GM18868 (cell line): ENCODE measurements around the gene MBLAC2.

Experiments
- ATAC-seq: cut with Tn5 transposase; IDR thresholded peaks from one replicate; pipeline ENCODE4 v1.9.1; 2021; ENCODE audit warnings: mild to moderate bottlenecking, moderate library complexity; ENCODE audit not compliant: unreplicated experiment

Gene MBLAC2

DNA sequence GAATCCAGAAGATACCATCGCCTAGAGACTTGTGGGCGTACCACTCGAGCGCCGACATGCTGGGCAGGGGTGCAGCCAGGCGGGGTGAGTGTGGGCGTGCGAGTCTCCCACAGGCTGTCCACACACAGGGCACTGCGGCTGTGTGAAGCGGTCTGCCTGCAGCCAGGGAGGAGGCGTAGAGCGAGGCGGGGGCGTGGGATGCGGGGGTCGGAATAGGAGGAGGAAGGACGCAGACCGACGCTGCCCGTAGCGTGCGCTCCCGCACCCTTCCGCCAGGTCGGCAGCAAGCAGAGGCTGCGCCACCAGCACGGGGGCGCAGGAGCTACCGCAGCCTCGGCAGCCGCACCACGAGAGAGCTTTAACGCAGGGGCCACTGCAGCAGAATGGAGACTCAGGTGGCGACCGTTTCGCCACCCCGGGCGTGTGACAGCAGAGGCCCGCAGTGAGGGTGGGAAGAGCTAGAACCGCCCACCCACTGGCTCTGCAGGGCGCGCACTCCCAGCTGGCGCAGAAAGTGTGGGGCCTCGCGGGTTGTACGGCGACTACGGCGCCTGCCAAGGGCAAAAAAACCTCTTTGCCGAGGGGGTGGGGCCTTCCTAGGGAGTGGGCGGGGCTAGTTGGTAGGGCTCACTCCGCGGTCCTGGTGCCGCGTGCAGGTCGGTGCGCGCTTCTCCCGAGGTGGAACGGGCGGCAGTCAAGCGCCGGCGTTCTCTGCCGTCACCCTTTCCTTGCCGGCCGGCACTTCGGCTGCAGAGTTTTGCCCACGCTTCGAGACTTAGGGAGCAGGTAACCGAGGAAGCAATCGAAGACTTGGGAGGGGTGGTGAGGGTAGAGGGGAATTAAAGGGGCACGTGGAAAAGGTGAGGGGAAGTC, at the start of gene MBLAC2, which contains the start of gene POLR3G:
Gene MBLAC2, minus strand, starts transcription at position 537 of the 873 bp plus-strand sequence. Its CDS starts 479 bp downstream, at position 58.
Gene POLR3G, plus strand, starts transcription at position 630 of the 873 bp plus-strand sequence. CDS start 10,704 bp downstream, outside the sequence.
- ATAC-seq = peak; percentile 83

DNA sequence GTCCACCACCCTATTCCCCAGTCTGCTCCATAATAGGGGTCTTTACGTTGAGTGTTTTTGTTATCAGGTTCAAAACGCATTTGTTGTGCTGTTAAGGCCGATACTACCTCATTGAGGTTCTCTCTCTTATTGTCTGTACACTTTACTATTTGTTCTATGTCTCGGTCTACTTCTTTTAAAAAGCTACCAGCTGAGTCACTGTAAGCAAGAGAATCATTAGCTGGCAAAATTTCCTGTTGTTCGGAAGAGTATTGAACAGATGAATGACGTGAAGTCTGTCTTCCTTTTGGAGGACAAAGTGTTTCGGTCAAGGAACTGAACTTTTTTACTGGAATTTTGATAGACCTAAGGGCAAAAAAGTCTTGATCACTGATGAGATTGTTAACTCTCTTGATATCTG, 44.5 kb upstream of the MBLAC2 start:
- ATAC-seq = no peak

DNA sequence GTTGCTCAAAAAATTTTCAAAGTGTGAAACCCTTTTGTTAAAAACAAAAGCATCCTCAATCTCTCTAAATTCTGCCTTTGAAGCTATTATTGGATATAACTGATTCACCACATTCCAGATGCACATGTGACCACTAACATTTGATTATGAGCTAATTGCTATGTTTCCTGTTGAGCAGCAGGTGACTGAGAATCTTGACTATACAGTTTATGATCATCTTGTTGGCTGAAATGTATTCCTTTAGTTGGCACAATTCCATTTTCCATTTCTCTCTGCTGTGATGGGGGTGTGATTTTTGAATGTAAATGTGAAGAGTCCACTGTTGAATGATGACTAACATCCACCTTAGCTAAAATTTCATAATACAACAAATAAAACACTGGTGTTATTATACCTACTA, 44.1 kb upstream of the MBLAC2 start:
- ATAC-seq = no peak

DNA sequence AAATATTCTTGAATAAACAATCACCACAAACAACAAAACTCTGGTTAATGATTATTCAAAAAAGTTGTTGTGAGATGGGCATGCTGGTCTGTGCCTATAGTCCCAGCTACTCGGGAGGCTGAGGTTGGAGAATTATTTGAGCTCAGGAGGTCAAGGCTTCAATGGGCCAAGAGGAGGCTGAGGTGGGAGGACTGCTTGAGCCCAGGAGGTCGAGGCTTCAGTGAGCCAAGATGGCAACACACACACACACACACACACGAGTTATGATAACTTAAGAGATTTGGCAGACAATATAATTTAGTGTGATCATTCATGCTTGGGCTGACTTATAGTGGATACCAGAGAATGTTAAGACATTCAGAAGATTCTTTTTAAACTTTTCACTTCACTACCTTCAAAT, 39.9 kb upstream of the MBLAC2 start:
- no peak for ATAC-seq

DNA sequence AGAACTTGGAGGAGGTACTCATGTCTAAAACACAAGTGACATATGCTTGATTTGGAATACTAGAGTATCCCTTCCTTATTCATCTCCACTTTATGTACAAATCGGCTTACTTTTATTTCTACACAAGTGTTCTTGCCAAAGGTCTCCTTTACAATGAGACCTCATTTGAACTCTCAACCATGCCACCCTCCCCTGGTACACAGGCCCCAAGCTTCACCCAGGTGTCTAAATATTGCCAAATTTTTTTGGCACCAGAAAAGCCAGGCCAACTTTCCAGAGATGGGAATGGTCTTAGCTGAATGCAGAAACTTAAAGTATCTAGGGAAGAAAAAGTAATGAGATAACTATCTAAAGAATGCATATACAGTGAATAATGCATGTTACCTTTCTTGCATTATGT, 35.9 kb upstream of the MBLAC2 start:
- ATAC-seq = no peak

DNA sequence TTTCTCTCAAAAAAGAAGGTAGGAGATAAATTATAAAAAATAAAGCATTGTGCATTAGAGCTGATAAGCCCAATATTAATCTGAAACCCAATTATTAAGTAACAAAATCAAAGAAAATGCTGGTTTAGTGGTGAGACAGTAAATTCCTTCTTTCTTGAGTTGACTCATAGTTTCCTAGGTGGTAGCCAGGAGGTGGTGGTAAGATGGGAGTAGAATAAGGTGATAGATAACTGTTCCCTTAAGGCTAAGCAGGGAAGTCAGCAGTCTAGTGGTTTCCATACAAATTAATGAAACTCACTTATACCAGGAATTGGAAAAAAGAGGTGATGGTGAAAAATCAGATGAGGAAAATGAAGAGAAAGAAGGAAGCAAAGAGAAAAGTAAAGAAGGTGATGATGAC, 31.6 kb upstream of the MBLAC2 start:
- no peak for ATAC-seq

DNA sequence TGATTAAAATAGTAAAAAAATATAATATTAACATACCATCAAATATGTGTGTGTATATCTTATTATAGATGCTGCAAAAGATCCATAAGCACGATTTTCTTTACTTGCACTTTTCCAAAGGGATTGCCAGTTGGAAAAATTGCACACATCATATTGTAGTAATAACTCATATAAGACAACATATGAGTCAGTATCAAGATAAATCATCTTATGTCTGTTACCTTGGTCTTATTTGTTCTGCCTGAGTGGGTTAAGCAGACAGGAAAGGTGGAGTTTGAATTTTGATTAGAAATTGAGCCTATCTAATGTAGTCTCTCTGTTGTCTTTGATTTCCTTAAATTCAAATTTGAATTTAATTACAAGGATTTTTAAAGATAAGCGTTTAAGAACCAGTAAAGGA, 30.2 kb upstream of the MBLAC2 start:
- no peak for ATAC-seq

DNA sequence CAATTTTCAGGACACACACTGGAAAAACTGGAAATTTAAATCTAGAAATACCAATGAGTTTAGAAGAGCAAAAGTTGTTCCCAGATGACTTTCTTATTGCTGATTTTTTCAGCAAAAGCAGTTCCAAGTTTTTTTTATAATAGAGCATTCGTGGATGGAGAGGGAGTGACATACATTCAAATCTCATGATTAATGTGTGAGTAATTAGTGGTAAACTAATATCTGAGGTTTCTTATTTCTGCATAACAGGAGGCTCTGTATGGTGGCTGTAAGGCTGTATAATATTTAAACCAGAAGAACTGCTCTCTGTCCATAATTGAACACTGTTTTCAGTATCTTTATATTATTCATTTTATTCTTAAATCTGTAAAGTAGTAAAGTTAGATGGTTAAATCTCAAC, 29.0 kb upstream of the MBLAC2 start:
- no peak for ATAC-seq

DNA sequence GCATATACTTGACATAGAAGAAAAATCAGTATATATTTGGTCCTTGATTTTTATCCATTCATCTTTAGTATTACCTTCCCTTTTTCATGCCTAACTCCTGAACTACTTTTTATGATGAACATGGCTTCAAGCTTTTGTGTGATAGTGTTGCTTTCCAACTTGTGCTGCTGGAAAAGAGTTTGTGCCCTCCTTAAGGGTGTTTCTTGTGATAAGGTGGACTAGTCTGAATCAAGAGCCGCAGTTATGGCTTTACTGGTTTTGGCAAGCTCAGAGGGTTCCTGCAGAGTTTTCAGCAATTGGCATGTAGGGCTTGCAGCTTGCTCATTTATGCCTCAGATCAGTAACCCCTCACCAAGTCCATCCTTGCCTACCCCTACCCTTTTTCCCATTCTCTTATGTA, 20.6 kb upstream of the MBLAC2 start:
- ATAC-seq = no peak

DNA sequence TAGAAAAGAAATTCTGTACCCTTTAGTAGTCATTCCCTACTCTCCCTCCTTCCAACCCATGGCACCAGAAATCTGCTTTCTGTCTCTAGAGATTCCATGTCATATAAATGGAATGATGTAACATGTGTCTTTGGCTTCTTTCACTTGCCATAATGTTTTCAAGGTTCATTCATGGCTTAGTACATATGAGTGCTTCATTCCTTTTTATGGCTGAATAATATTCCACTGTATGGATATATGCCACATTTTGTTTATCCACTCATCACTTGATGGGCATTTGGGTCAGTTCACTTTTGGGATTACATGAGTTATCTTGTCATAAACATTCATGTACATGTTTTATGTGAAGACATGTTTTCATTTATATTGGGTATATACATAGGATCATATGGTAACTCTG, 19.5 kb upstream of the MBLAC2 start:
- ATAC-seq = no peak

DNA sequence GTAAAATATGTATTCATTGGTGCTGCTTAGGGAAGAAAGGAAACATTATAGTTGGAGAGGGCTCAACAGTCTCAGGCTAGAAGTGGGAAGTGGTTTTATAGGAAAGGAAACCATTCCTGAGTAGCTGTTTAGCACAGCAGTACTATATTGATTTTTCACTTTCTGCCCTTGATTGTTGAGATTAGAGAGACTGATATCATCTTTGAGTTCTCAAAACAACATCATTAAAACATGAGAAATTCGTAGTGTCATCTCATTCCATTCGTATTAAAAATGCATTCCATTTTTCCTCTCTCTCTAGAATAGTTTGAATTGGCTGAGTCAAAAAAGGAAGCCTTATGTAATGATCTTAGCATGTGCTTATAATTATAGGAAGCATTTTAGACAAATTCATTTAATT, 14.2 kb upstream of the MBLAC2 start:
- ATAC-seq = no peak

DNA sequence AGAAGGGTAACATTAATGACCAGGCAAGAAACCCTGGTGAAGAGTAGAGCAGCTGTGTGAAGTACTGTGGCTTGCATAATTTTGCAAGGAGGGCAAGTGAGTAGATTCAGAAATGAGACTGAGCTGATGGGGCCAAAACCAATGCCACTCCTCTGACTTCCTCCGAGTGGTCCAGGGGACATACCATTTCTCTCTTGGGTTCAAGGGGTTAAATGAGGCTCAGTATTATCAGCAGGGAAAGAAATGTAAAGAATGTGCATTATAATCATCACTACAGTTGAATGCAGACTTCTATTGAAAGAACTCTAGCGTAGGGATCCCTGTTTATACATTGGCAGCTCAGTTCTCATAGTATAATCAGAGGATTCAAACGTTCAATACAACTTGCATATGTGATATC, 10.0 kb upstream of the MBLAC2 start:
- no peak for ATAC-seq

DNA sequence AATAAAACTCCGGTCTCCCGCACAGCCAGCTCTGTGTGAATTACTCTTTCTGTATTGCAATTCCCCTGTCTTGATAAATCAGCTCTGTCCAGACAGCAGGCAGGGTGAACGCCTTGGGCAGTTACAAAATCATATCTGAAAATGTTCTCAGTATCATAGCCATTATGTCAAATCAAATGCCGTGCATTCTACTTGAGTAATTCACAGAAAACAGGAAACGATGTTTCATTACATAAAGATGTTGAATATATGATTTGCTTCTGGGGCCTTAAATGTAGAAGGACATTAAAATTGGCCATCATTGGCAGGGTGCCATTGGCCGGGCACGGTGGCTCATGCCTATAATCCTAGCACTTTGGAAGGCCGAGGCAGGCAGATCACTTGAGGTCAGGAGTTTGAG, 8.6 kb upstream of the MBLAC2 start:
- no peak for ATAC-seq

DNA sequence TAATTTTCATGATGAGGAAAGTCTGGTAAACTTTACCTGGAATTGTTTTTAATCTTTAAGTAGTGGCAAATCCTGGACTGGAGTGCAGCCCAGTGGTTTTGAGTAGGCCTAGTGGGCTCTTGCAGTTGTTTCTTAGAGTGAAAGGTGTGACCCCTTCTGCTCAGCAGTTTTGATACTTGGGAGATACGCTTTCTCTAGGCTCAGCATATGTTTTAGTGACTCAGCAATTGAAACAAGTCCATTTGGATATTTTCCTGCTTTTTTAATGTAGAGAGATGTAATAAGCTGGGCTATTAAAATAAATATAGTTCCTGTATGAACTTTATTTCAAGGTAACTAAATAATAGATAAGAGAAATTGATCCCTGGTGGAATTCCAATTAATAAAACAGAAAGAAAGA, 6.1 kb upstream of the MBLAC2 start:
- ATAC-seq = no peak

DNA sequence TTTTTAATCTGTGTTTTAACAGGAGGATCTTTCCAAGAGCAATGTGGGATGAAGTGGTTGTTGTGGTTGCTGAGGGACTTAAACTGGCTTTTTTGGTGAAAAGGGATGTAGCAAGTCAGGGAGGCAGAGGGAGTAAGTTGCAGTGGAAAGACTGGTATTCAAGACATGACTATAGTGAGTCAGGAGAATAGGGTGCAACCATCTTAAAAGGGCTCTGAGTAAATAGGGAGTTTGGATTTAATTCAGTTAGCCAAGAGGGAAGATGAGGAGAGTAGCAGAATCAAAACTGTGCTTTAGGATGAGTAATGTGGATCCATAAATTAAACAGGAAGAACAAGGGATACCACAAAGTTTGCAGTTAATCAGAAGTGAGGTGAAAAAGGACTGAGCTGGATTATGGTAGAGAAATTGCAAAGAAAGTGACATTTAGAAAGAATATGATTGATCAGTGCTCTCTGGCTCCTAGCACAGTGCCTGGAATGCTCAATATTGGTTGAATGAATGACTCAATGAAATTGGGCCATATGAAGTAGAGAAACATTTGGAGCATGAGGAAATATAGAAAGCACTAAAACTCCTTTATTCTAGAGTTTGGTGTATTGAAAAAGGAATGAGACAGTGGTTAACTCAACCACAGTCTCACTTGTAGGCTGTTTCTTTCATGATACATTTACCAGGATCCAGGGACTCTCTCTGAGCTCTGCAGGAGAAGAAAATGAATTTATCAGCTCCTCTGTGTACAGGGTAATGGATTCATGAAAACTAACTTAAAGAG, 5.2 kb upstream of the MBLAC2 start:
- ATAC-seq = no peak

DNA sequence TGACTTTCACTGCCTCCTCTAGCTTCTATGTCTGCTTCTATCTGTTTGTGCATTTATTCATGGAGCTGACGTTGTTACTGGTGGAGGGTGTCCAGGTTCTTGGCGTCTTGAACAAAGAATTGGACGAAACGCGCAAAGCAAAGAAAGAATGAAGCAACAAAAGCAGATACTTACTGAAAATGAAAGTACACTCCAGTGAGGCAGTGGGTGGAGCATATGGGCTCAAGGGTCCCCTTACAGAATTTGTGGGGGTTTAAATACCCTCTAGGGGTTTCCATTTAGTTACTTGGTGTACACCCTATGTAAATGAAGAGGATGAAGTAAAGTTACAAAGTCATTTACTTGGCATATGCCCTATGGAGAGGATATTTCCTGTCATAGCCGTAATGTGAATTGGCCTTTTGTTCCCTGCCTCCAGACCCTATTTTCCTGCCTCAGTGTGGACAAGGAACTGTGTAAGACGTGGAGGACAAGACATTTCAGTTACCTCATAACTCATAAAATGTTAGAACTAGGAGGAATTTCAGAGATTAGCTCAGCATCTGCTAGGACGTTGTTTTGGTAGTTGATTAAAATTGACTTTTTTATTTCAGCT, 3.1 kb upstream of the MBLAC2 start:
- no peak for ATAC-seq

DNA sequence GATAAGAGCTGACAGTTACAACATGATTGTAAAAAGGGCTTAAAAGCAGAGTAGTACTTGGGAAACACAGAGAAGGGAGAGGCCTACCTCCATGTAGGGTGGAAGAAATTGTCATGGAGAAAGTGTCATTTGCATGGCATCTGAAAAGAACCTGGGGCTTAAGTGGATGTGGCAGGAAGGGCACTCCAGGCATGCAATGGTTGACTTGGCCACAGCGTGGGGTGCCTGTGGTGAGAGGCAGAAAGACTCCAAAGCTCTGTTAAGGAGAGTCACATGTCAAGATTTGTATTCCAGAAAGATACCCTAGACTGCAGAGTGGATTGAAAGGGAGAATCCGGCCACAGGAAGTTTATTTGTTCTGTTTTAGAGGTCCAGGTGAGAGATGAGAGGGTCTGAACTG, 2.5 kb upstream of the MBLAC2 start:
- no peak for ATAC-seq

DNA sequence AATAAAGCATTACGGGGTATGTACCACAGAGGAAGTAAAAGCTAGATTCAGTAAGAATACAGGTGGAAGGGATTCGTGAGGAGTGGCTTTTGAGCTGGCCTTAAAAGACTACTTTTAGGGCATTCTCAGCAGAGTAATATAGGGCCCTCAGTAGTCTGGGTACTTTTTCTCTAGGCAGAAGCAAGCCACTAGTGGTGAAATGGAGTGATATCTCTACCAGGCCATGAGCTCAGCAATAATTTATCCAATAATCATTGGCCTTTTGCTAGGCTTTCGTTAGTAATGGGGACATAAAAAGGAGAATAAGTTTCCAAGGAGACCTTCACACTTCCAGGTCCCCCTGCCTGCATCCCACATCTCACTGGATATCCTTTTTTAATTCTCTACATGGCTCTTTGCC, 1.8 kb upstream of the MBLAC2 start:
- ATAC-seq = no peak

DNA sequence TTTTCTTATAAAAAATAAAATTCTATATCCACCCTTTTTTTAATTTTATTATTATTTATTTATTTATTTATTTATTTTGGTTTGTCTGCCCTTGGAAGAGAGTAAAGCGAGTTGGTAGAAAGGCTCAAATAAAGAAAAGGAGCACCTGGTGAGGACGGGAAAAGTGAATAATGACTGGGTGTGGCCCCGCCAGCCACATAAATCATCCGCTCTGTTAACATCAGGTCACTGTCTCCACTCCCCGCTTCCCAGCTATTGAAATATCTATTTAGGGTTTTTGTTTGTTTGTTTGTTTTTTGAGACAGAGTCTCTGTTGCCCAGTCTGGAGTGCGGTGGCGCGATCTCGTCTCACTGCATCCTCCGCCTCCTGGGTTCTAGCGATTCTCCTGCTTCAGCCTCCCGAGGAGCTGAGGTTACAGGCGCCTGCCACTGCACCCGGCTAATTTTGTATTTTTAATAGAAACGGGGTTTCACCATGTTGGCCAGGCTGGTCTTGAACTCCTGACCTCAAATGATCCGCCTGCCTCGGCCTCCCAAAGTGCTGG, 937 bp upstream of the MBLAC2 start:
- ATAC-seq = no peak

DNA sequence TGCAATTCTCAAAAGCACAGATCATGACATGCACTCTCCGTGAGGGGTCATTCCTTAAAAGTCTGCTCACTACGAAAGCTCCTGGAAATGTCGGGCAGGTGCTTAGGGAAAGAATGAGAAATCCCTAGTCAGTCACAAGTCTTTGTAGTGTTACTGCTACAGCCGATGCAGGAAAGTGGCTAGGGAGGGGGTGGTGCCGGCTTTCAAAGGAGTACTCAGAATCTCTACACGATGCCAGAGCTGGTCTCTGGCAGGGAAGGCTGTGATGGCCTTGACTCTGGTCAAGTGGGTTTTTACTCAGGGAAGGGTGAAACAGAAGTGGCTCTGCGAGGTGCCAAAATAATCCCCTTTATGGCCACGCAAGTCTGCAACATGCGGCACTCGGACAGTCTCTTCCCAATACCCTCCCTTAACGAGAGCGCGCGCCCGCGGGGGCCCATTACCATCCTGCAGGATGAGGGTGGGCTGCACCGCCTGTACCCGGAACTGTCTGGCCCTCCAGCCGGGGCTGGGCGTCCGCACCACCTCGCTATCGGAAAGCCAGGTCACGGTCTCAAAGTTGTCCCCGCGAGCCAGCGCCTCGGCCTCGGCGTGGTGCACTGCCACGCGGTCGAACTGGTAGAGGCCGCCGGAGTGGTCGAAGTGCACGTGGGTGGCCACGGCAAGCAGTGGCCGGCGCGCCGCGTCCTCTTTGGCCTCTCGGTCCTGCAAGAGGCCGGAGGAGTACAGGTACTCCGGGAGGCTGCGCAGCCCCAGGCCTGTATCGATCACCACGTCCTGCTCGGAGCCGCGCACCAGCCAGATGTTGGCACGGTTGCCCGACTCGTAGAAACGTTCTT, 956 bp downstream of the MBLAC2 start:
- peak; percentile 8 for ATAC-seq
